Measurements from ENCODE around the gene SMIM31.

Gene SMIM31

DNA sequence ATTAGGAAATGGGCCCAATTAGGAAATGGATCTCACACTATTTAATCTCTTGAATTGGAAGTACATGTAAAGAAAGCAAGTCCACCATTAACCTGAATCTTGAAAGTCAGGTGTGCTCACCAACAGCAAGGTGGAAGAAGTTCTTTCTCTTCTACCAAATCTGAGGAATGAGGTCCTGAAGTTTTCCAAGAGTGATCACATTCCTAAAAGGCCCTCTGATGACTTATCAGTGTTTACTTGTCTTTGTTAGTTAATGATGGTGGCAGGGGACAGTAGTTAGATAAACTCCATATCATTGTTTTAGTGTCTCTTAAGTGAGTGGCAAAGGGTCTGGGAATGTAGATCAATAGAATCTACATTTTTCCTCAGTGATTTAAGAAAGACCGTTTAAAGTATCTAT is 61.8 kb downstream of the SMIM31 start:
- DNase-seq (ENCODE audit: low spot score) = no peak
- POLR2A ChIA-PET (ENCODE audit: low non-redundant PET) = no interaction called here
- TF ChIP-seq, protein P1, sequence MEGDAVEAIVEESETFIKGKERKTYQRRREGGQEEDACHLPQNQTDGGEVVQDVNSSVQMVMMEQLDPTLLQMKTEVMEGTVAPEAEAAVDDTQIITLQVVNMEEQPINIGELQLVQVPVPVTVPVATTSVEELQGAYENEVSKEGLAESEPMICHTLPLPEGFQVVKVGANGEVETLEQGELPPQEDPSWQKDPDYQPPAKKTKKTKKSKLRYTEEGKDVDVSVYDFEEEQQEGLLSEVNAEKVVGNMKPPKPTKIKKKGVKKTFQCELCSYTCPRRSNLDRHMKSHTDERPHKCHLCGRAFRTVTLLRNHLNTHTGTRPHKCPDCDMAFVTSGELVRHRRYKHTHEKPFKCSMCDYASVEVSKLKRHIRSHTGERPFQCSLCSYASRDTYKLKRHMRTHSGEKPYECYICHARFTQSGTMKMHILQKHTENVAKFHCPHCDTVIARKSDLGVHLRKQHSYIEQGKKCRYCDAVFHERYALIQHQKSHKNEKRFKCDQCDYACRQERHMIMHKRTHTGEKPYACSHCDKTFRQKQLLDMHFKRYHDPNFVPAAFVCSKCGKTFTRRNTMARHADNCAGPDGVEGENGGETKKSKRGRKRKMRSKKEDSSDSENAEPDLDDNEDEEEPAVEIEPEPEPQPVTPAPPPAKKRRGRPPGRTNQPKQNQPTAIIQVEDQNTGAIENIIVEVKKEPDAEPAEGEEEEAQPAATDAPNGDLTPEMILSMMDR (conservative IDR thresholded peaks at IDR 0.05; ENCODE audit: low read depth) = no peak
- CTCF ChIA-PET = interaction anchor here (0.8 kb wide), 1 partner anchor 1071 kb away, joined by 3 read pairs; no protein-coding TSS in a partner anchor
- H3K27ac ChIP-seq = no peak overlapping the region

DNA sequence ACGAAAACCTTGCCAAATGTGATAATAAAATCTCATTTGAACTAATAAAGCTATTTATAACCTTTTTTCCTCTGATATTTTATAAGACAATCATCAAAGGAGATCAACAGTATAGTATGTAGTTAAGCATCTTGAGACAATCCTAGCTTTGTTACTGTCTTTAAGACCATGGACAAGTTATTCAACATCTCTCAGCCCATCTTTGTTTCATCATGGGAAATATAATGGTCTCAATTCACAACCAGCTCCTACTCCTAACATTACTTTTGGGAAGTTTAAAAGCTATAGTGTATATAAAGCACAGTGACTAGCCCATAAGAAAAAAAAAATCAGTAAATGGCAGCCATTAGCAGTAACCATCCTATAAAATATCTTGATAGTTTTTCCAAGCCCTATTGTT is 65.4 kb downstream of the SMIM31 start:
- no peak for DNase-seq (ENCODE audit: low spot score)
- ChIA-PET POLR2A (ENCODE audit: low non-redundant PET) (no interaction called here), CTCF (interaction anchor here (0.6 kb wide), 1 partner anchor 118 kb away, joined by 3 read pairs; no protein-coding TSS in a partner anchor)
- H3K27ac ChIP-seq = no peak overlapping the region
- TF ChIP-seq, protein P1 (conservative IDR thresholded peaks at IDR 0.05; ENCODE audit: low read depth) = no peak

DNA sequence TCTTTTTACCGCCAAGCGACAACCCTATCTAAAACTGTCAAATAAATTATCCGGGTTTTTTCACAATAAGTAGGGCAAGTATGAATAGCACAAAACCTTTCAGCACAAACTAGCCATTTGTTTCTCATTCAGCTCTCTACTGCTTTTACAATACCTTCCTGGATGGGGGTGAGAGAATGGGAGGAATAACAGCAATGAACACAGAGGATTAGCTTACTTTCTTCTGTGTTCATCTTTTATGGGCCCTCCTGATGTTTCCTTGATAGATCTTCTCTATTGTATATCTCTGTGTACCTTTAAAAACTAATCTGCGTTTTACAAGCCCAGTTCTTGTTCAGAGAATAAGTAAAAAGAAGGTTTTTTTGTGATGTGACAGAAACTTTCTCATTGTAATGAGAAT is 67.8 kb downstream of the SMIM31 start:
- POLR2A ChIA-PET (ENCODE audit: low non-redundant PET) = no interaction called here
- no peak overlapping the region for H3K27ac ChIP-seq
- TF ChIP-seq, protein P1 (conservative IDR thresholded peaks at IDR 0.05; ENCODE audit: low read depth) = no peak
- CTCF ChIA-PET = no interaction called here
- no peak for DNase-seq (ENCODE audit: low spot score)

DNA sequence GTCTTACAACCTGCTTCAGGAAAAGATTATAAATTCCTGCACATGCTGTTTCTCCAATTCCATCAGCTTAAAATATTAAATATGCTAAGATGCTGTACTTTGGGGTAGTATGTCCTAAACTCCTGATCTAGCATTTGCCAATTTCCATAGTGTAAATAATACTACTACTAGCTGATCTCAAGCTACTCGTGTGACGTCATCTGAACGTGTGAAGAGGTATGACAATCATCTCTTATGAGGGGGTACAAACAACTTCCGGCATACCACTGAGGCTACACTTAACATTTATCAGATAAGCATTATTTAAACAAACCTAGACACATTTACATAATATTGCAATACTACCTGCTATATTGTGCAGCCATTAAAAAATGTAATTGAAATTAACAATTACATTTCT is 70.7 kb downstream of the SMIM31 start:
- H3K27ac ChIP-seq = no peak overlapping the region
- TF ChIP-seq, protein P1 (conservative IDR thresholded peaks at IDR 0.05; ENCODE audit: low read depth) = no peak
- CTCF ChIA-PET = no interaction called here
- POLR2A ChIA-PET (ENCODE audit: low non-redundant PET) = no interaction called here
- DNase-seq (ENCODE audit: low spot score) = no peak

DNA sequence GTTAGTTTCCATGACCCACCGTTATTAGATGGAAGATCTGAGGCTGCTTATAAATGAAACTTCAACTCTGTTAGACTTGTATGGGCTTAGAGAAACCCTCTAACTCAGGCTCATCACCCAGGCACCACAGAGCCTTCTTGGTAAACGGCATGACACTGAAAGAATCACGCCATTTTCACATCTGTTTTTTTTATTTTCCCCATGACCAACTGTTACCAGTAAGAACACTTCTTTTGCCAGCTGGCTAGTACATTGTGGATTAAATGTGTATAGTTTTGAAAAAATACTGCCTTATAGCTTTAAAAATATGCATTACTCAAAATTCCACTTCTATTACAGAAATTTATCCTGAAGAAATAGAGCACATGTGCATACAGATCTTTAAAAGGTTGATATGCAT is 75.0 kb downstream of the SMIM31 start:
- H3K27ac ChIP-seq = no peak overlapping the region
- ChIA-PET CTCF (interaction anchor here (0.7 kb wide), 1 partner anchor 30 kb away, joined by 3 read pairs; no protein-coding TSS in a partner anchor), POLR2A (ENCODE audit: low non-redundant PET) (no interaction called here)
- TF ChIP-seq, protein P1 (conservative IDR thresholded peaks at IDR 0.05; ENCODE audit: low read depth) = no peak
- DNase-seq (ENCODE audit: low spot score) = no peak

DNA sequence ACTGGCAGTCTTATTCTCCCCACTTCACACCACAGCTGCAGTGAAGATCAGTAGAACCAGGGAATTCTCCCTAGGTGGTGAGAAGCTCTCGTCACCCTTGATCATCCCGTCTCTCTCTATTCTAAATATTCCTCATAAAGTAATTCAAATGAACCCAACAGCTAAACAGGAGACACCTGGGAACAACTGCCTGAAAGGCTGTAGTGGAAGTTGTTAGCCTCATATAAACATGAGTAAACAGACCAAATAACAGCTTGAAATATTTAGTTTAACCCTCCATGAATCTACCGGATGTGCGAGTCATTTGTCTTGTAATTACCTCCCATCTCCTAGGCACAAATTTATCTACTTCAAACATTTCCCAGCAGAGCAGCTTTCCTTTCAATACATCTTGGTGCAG is 92.6 kb downstream of the SMIM31 start:
- ChIA-PET CTCF (no interaction called here), POLR2A (ENCODE audit: low non-redundant PET) (no interaction called here)
- H3K27ac ChIP-seq = no peak overlapping the region
- DNase-seq (ENCODE audit: low spot score) = no peak
- TF ChIP-seq, protein P1 (conservative IDR thresholded peaks at IDR 0.05; ENCODE audit: low read depth) = no peak

DNA sequence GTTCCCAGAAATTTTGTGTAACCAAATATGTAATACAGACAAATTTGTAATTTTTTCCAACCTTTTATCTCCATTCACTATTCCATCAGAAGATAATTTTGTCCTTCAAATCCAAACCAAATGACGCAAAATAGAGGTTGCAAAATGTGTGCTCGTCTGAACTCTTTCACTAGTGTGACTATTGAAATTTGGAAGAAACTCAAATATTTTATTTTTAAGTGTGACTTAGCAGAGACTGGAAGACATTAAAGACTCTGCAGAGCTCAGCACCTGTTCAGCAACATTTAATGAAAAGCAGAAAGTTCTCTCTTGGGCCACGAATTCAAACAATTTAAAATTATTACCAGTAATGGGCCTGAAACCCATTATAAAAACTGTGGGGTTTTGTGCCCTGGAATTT is 93.1 kb downstream of the SMIM31 start:
- TF ChIP-seq, protein P1 (conservative IDR thresholded peaks at IDR 0.05; ENCODE audit: low read depth) = no peak
- ChIA-PET CTCF (no interaction called here), POLR2A (ENCODE audit: low non-redundant PET) (no interaction called here)
- DNase-seq (ENCODE audit: low spot score) = no peak
- H3K27ac ChIP-seq = no peak overlapping the region

All from RWPE1 (cell line).